K562 (cell line): ENCODE data around the gene GZMB. TPM values are rescaled to one million over a fixed set of nuclear protein-coding genes. Genes with fewer than 3 reads are reported as not detected.

Experiments used
- ADNP ChIP-seq: fragments of 200-800 bp; sonication (Bioruptor generic); IDR thresholded peaks from 2 replicates; pipeline ENCODE4 v1.6.1; 2016; ENCODE audit warnings: missing genetic modification characterization, missing compliant biosample characterization
- BACH1 ChIP-seq: fragments of 200-800 bp; sonication (Bioruptor generic); IDR thresholded peaks from 2 replicates; pipeline ENCODE4 v1.6.1; 2016; ENCODE audit warnings: missing genetic modification characterization, missing compliant biosample characterization
- DEAF1 ChIP-seq: fragments of 450-650 bp; formaldehyde crosslinking; IDR thresholded peaks from 2 replicates; pipeline ENCODE4 v1.4.0; 2020; ENCODE audit warnings: mild to moderate bottlenecking, moderate library complexity
- HDAC2 ChIP-seq: fragments of 450-650 bp; IDR thresholded peaks from 2 replicates; pipeline ENCODE4 v1.6.1; 2016; ENCODE audit warnings: mild to moderate bottlenecking
- JUND ChIP-seq, 2 experiments: IDR thresholded peaks; 2 replicates in 1 of 2; 3 replicates in 1 of 2; pipeline ENCODE4 v1.6.1; 2011; ENCODE audit warnings: borderline replicate concordance in 2 of 2, low read depth in 2 of 2, low read length in 2 of 2, improper control_type of control experiment in 1 of 2, missing biosample characterization in 1 of 2, missing genetic modification characterization in 1 of 2, missing genetic modification reagents in 1 of 2
- RAD21 ChIP-seq, 2 experiments: fragments of 250-450 bp in 1 of 2; fragments of 450-650 bp in 1 of 2; sonication (Bioruptor Pico) in 1 of 2; formaldehyde crosslinking in 1 of 2; IDR thresholded peaks in 1 of 2; conservative IDR thresholded peaks in 1 of 2; 2 replicates each; pipeline versions ENCODE4 v1.4.0 to v1.8.0; 2020 to 2022; ENCODE audit warnings: mild to moderate bottlenecking in 2 of 2, moderate library complexity in 1 of 2
- RBM15 ChIP-seq: fragments of 200-400 bp; formaldehyde crosslinking; IDR thresholded peaks from 2 replicates; pipeline ENCODE4 v1.6.1; 2018; ENCODE audit warnings: mild to moderate bottlenecking, low read length, moderate library complexity; ENCODE audit not compliant: insufficient read depth
- RBM34 ChIP-seq: fragments of 200-400 bp; formaldehyde crosslinking; IDR thresholded peaks from 2 replicates; pipeline ENCODE4 v1.6.1; 2018; ENCODE audit warnings: low read length, borderline replicate concordance; ENCODE audit not compliant: insufficient read depth
- SMAD4 ChIP-seq: fragments of 250-450 bp; sonication (Bioruptor Pico); conservative IDR thresholded peaks from 2 replicates; pipeline ENCODE4 v1.8.0; 2021; ENCODE audit warnings: inconsistent platforms, mild to moderate bottlenecking, moderate library complexity
- XRCC5 ChIP-seq: fragments of 200-400 bp; formaldehyde crosslinking; IDR thresholded peaks from 2 replicates; pipeline ENCODE4 v1.6.1; 2017; ENCODE audit warnings: low read depth, mild to moderate bottlenecking, low read length
- ZEB2 ChIP-seq: fragments of 450-650 bp; IDR thresholded peaks from 2 replicates; pipeline ENCODE4 v1.6.1; 2016
- ZNF24 ChIP-seq: fragments of 450-650 bp; IDR thresholded peaks from 2 replicates; pipeline ENCODE4 v1.6.1; 2016
- ZNF57 ChIP-seq: fragments of 450-650 bp; formaldehyde crosslinking; IDR thresholded peaks from 2 replicates; pipeline ENCODE4 v1.4.0; 2020; ENCODE audit warnings: mild to moderate bottlenecking, moderate library complexity
- ZNF764 ChIP-seq: fragments of 250-450 bp; sonication (Bioruptor Pico); IDR thresholded peaks from 2 replicates; pipeline ENCODE4 v1.4.0; 2020; ENCODE audit warnings: low read depth, mild to moderate bottlenecking, moderate library complexity
- ZNF780A ChIP-seq: fragments of 250-450 bp; sonication (Bioruptor Pico); IDR thresholded peaks from 2 replicates; pipeline ENCODE4 v1.5.0; 2021; ENCODE audit warnings: mild to moderate bottlenecking
- polyA plus RNA-seq, 8 experiments: library from polyadenylated mRNA; depleted of rRNA in 4 of 8; stranded (reverse) in 5 of 8; unstranded in 3 of 8; fragments of >200 nt; fragmentation: Nextera tagmentation in 2 of 8; fragmentation: Illumina TruSeq in 1 of 8; extraction: Ambion mirVana in 2 of 8; extraction: Trizol in 1 of 8; gene quantifications; 2 replicates each; pipeline versions ENCODE4 v1.2.1 to v1.2.3, GENCODE V29; 2011 to 2014; ENCODE audit warnings: inconsistent platforms in 1 of 8, missing spikeins in 1 of 8
- total RNA-seq, 7 experiments: library from RNA; depleted of rRNA in 6 of 7; stranded (reverse); fragments of >200 nt in 6 of 7; fragmentation: Illumina TruSeq in 2 of 7; extraction: Trizol in 2 of 7; gene quantifications; 2 replicates each; pipeline versions ENCODE4 v1.2.1 to v1.2.3, GENCODE V29; 2011 to 2021; ENCODE audit warnings: low replicate concordance in 1 of 7

Gene GZMB
- total and polyA plus RNA-seq, 9 of the 15 experiments (the other 6 are each of a cell fraction or from before 2014, with no cell fraction given): 0.08 to 0.95 (median 0.68) TPM; not detected in 6

- TF ChIP-seq SMAD4 (CRISPR knock-in tag) (peak; percentile 94), RBM15 (no peak), DEAF1 (CRISPR knock-in tag) (peak; percentile 35; the same call in 1 of the 2 replicates), ZNF780A (CRISPR knock-in tag) (no peak), ADNP (no peak), ZNF57 (CRISPR knock-in tag) (no peak), BACH1 (tag) (no peak), ZEB2 (no peak), XRCC5 (peak; percentile 53; the same call in 1 of the 2 replicates), RBM34 (no peak), JUND (IDR thresholded peaks at IDR 0.05; ENCODE audit: borderline replicate concordance, low read depth, low read length) (peak; percentile 44; the same call in 1 of the 2 replicates), JUND (tag; IDR thresholded peaks at IDR 0.05; ENCODE audit: borderline replicate concordance, low read depth, low read length) (no peak), ZNF24 (no peak), HDAC2 (no peak), ZNF764 (CRISPR knock-in tag) (no peak), RAD21 (CRISPR knock-in tag; conservative IDR thresholded peaks at IDR 0.05 in 1 of 2, IDR thresholded peaks at IDR 0.05 in 1 of 2) (peak; percentile 65 to 72)
These were observed 44.8 kb upstream of the GZMB start (continued) for GRCh38 chr14:24678801-24679247.
